WTC11 (cell line): ENCODE results near the gene YIPF2. TPM values are rescaled to one million over a fixed set of nuclear protein-coding genes. Genes with fewer than 3 reads are reported as not detected.

Experiments used
- ATAC-seq: fragments of 200-7000 bp; cut with Tn5 transposase; 2 replicates; pipeline ENCODE4 v1.10.0; 2021; ENCODE audit warnings: mild to moderate bottlenecking, moderate library complexity
- CTCF ChIA-PET: fragments of 300-600 bp; sonication (Branson Sonifier 250); formaldehyde crosslinking; loops from one replicate; lab custom pipeline; 2021; ENCODE audit warnings: antibody characterized with exemption; lab: Charles Lee
- POLR2A ChIA-PET: fragments of 350-600 bp; sonication (Branson Sonifier 250); formaldehyde crosslinking; loops from one replicate; lab custom pipeline; 2021; ENCODE audit warnings: antibody characterized with exemption; lab: Charles Lee
- DNase-seq: peaks from one replicate; pipeline ENCODE4 v3.0.0; 2021; ENCODE audit warnings: low spot score
- H3K27ac Mint-ChIP-seq: 2 replicates; pipeline ENCODE4 v1.8.0; 2021; ENCODE audit warnings: mixed read lengths
- H3K27me3 Mint-ChIP-seq: 2 replicates; pipeline ENCODE4 v1.8.0; 2021; ENCODE audit warnings: low read depth, mild to moderate bottlenecking, moderate library complexity, mixed read lengths
- H3K36me3 Mint-ChIP-seq: 2 replicates; pipeline ENCODE4 v1.8.0; 2021; ENCODE audit warnings: mixed read lengths
- H3K4me1 Mint-ChIP-seq: 2 replicates; pipeline ENCODE4 v1.8.0; 2022; ENCODE audit warnings: mixed read lengths
- H3K4me3 Mint-ChIP-seq: 2 replicates; pipeline ENCODE4 v1.8.0; 2021; ENCODE audit warnings: mild to moderate bottlenecking, moderate library complexity, mixed read lengths
- H3K9me3 Mint-ChIP-seq: 2 replicates; pipeline ENCODE4 v1.8.0; 2021; ENCODE audit warnings: mixed read lengths
- ELF4 ChIP-seq: sonication (generic); formaldehyde crosslinking; IDR thresholded peaks from 2 replicates; pipeline ENCODE4 v1.8.1; 2022; ENCODE audit warnings: low read depth, mild to moderate bottlenecking, moderate library complexity, missing genetic modification reagents
- ESRRA ChIP-seq: sonication (generic); formaldehyde crosslinking; IDR thresholded peaks from 2 replicates; pipeline ENCODE4 v1.8.1; 2022; ENCODE audit warnings: mild to moderate bottlenecking, missing genetic modification reagents, borderline replicate concordance
- GRHL2 ChIP-seq: fragments of 250-450 bp; sonication (Bioruptor Pico); IDR thresholded peaks from 2 replicates; pipeline ENCODE4 v1.8.0; 2022; ENCODE audit warnings: mild to moderate bottlenecking, moderate library complexity; ENCODE audit not compliant: insufficient replicate concordance, severe bottlenecking
- JUN ChIP-seq: sonication (generic); formaldehyde crosslinking; IDR thresholded peaks from 2 replicates; pipeline ENCODE4 v1.8.0; 2023; ENCODE audit warnings: mild to moderate bottlenecking, missing genetic modification reagents
- NFATC4 ChIP-seq: fragments of 250-450 bp; sonication (Bioruptor Pico); IDR thresholded peaks from 2 replicates; pipeline ENCODE4 v1.9.0; 2021; ENCODE audit warnings: mild to moderate bottlenecking
- NR3C1 ChIP-seq: sonication (generic); formaldehyde crosslinking; conservative IDR thresholded peaks from 2 replicates; pipeline ENCODE4 v1.8.1; 2023; ENCODE audit warnings: low read depth, mild to moderate bottlenecking, missing genetic modification reagents
- RELA ChIP-seq: sonication (generic); formaldehyde crosslinking; IDR thresholded peaks from 2 replicates; pipeline ENCODE4 v1.8.1; 2022; ENCODE audit warnings: missing genetic modification reagents, mild to moderate bottlenecking, borderline replicate concordance
- RORB ChIP-seq: fragments of 250-450 bp; sonication (Bioruptor Pico); IDR thresholded peaks from 2 replicates; pipeline ENCODE4 v1.9.0; 2021; ENCODE audit warnings: mild to moderate bottlenecking
- ZBTB21 ChIP-seq: sonication (generic); formaldehyde crosslinking; IDR thresholded peaks from 2 replicates; pipeline ENCODE4 v1.8.1; 2023; ENCODE audit warnings: mild to moderate bottlenecking, missing genetic modification reagents, borderline replicate concordance
- ZNF121 ChIP-seq: sonication (generic); formaldehyde crosslinking; IDR thresholded peaks from 2 replicates; pipeline ENCODE4 v1.8.0; 2023; ENCODE audit warnings: missing genetic modification reagents
- ZNF232 ChIP-seq: sonication (generic); formaldehyde crosslinking; IDR thresholded peaks from 2 replicates; pipeline ENCODE4 v1.8.0; 2022; ENCODE audit warnings: mild to moderate bottlenecking, missing genetic modification reagents
- ZNF263 ChIP-seq: sonication (generic); formaldehyde crosslinking; IDR thresholded peaks from 2 replicates; pipeline ENCODE4 v1.8.1; 2022; ENCODE audit warnings: low read depth, mild to moderate bottlenecking, moderate library complexity, missing genetic modification reagents
- ZNF396 ChIP-seq: fragments of 250-450 bp; sonication (Bioruptor Pico); IDR thresholded peaks from 2 replicates; pipeline ENCODE4 v1.8.0; 2021; ENCODE audit warnings: mild to moderate bottlenecking, moderate library complexity, borderline replicate concordance
- ZNF416 ChIP-seq: fragments of 250-450 bp; sonication (Bioruptor Pico); IDR thresholded peaks from 2 replicates; pipeline ENCODE4 v1.9.0; 2021; ENCODE audit warnings: mild to moderate bottlenecking, inconsistent platforms
- ZNF423 ChIP-seq: fragments of 250-450 bp; sonication (Bioruptor Pico); IDR thresholded peaks from 2 replicates; pipeline ENCODE4 v2.1.2; 2022; ENCODE audit warnings: mild to moderate bottlenecking, moderate library complexity
- total RNA-seq: library from RNA; stranded (reverse); gene quantifications from 3 replicates; pipeline ENCODE4 v1.2.3, GENCODE V29; 2021
- TF ChIP-seq, protein P1 (sequence below): sonication (generic); formaldehyde crosslinking; IDR thresholded peaks from 2 replicates; pipeline ENCODE4 v1.8.1; 2023; ENCODE audit warnings: mild to moderate bottlenecking, missing genetic modification reagents
- TF ChIP-seq, protein P2 (sequence below): sonication (generic); formaldehyde crosslinking; conservative IDR thresholded peaks from 2 replicates; pipeline ENCODE4 v1.8.1; 2022; ENCODE audit warnings: mild to moderate bottlenecking, missing genetic modification reagents
- TF ChIP-seq, protein P3 (sequence below): sonication (generic); formaldehyde crosslinking; IDR thresholded peaks from 2 replicates; pipeline ENCODE4 v1.8.0; 2023; ENCODE audit warnings: missing genetic modification reagents, mild to moderate bottlenecking, borderline replicate concordance
- TF ChIP-seq, protein P4 (sequence below): sonication (generic); formaldehyde crosslinking; IDR thresholded peaks from 2 replicates; pipeline ENCODE4 v1.8.1; 2023; ENCODE audit warnings: mild to moderate bottlenecking, missing genetic modification reagents, moderate library complexity
- TF ChIP-seq, protein P5 (sequence below): sonication (generic); formaldehyde crosslinking; IDR thresholded peaks from 2 replicates; pipeline ENCODE4 v1.8.1; 2022; ENCODE audit warnings: low read depth, mild to moderate bottlenecking, moderate library complexity, missing genetic modification reagents, borderline replicate concordance
- TF ChIP-seq, protein P6 (sequence below): sonication (generic); formaldehyde crosslinking; IDR thresholded peaks from 2 replicates; pipeline ENCODE4 v1.8.1; 2023; ENCODE audit warnings: mild to moderate bottlenecking, moderate library complexity, missing genetic modification reagents
- TF ChIP-seq, protein P7 (sequence below): sonication (generic); formaldehyde crosslinking; IDR thresholded peaks from 2 replicates; pipeline ENCODE4 v1.8.1; 2022; ENCODE audit warnings: low read depth, missing genetic modification reagents, borderline replicate concordance

The YIPF2 gene
- total RNA-seq, 1 experiment from 2014 or later = 65.5 TPM

DNA sequence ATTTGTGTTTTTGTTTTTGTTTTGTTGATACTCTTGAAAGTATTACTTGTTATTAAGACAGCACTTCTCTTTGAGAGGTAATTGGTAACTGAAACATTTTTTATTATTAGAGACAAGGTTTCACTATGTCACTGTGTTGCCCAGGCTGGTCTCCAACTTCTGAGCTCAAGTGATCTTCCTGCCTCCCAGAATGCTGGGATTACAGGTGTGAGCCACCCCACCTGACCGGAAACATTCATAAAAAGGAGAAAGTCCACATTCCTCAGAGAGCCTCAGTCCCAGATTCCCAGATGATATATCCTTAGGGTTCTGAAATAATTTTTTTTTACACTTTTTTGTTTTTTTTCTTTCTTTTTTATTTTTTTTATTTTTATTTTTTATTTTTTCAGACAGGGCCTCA is 54.4 kb downstream of the YIPF2 start (continued):
- no peak for TF ChIP-seq ELF4
- no peak for TF ChIP-seq RORB
- TF ChIP-seq NR3C1 (CRISPR knock-in tag) = no peak
- TF ChIP-seq ZNF232 (CRISPR knock-in tag) = no peak
- TF ChIP-seq, protein P1, sequence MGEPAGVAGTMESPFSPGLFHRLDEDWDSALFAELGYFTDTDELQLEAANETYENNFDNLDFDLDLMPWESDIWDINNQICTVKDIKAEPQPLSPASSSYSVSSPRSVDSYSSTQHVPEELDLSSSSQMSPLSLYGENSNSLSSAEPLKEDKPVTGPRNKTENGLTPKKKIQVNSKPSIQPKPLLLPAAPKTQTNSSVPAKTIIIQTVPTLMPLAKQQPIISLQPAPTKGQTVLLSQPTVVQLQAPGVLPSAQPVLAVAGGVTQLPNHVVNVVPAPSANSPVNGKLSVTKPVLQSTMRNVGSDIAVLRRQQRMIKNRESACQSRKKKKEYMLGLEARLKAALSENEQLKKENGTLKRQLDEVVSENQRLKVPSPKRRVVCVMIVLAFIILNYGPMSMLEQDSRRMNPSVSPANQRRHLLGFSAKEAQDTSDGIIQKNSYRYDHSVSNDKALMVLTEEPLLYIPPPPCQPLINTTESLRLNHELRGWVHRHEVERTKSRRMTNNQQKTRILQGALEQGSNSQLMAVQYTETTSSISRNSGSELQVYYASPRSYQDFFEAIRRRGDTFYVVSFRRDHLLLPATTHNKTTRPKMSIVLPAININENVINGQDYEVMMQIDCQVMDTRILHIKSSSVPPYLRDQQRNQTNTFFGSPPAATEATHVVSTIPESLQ = no peak
- TF ChIP-seq, protein P2, sequence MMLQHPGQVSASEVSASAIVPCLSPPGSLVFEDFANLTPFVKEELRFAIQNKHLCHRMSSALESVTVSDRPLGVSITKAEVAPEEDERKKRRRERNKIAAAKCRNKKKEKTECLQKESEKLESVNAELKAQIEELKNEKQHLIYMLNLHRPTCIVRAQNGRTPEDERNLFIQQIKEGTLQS = no peak
- TF ChIP-seq, protein P3, sequence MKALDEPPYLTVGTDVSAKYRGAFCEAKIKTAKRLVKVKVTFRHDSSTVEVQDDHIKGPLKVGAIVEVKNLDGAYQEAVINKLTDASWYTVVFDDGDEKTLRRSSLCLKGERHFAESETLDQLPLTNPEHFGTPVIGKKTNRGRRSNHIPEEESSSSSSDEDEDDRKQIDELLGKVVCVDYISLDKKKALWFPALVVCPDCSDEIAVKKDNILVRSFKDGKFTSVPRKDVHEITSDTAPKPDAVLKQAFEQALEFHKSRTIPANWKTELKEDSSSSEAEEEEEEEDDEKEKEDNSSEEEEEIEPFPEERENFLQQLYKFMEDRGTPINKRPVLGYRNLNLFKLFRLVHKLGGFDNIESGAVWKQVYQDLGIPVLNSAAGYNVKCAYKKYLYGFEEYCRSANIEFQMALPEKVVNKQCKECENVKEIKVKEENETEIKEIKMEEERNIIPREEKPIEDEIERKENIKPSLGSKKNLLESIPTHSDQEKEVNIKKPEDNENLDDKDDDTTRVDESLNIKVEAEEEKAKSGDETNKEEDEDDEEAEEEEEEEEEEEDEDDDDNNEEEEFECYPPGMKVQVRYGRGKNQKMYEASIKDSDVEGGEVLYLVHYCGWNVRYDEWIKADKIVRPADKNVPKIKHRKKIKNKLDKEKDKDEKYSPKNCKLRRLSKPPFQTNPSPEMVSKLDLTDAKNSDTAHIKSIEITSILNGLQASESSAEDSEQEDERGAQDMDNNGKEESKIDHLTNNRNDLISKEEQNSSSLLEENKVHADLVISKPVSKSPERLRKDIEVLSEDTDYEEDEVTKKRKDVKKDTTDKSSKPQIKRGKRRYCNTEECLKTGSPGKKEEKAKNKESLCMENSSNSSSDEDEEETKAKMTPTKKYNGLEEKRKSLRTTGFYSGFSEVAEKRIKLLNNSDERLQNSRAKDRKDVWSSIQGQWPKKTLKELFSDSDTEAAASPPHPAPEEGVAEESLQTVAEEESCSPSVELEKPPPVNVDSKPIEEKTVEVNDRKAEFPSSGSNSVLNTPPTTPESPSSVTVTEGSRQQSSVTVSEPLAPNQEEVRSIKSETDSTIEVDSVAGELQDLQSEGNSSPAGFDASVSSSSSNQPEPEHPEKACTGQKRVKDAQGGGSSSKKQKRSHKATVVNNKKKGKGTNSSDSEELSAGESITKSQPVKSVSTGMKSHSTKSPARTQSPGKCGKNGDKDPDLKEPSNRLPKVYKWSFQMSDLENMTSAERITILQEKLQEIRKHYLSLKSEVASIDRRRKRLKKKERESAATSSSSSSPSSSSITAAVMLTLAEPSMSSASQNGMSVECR (CRISPR knock-in tag) = no peak
- TF ChIP-seq, protein P4, sequence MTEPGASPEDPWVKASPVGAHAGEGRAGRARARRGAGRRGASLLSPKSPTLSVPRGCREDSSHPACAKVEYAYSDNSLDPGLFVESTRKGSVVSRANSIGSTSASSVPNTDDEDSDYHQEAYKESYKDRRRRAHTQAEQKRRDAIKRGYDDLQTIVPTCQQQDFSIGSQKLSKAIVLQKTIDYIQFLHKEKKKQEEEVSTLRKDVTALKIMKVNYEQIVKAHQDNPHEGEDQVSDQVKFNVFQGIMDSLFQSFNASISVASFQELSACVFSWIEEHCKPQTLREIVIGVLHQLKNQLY (CRISPR knock-in tag) = no peak
- TF ChIP-seq ZNF121 (CRISPR knock-in tag) = no peak
- TF ChIP-seq ZNF423 (CRISPR knock-in tag) = no peak

DNA sequence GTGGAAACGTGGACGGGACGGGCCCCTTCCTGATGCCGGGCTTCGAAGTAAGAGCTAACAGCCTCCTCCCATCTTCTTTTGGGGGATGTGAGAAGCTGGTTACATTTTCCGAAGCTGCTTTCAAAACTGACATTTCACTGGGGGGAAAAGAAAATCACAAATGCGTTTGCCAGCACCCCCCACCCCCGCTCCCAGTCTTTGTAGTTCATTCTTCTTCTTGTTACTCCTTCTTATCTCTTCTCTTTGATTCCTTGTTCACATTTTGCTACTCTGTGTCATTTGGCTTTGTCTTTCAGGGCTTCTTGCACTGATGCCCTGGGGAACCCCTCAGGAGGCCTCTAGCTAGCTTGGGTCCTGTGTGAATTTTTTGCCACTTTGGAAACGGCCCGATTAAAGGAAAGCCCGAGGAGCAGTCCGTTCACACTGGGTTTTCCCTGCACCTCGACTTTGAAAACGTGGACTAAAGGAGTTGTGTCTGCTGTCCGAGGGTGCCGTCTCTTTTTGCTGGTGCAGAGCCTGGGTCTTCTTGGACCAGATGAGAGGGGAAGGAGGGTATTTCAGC is 55.8 kb downstream of the YIPF2 start:
- Mint-ChIP-seq H3K27me3 (no peaks in the 10 kb centered on the region; the same call in 1 of the 2 replicates), H3K4me3 (peak overlapping the region; percentile 90), H3K9me3 (no peaks in the 10 kb centered on the region), H3K4me1 (peaks cover 23% of the 10 kb centered on the region), H3K27ac (peak overlapping the region; percentile 86), H3K36me3 (0 out of 2 replicates have a peak, but pooled peaks cover 7% of the 10 kb centered on the region)
- CTCF ChIA-PET = interaction anchor here (0.5 to 3.7 kb wide), 18 partner anchors 8 to 155 kb away, joined by 3 to 62 read pairs (median 9); partner anchors contain the start of genes DNM2 and TMED1
- POLR2A ChIA-PET = interaction anchor here (0.7 to 2.5 kb wide), 3 partner anchors 16 to 358 kb away, joined by 3 to 12 read pairs (median 3); no protein-coding TSS in a partner anchor
- ATAC-seq (no peak), DNase-seq (no peak)
- TF ChIP-seq, protein P5, sequence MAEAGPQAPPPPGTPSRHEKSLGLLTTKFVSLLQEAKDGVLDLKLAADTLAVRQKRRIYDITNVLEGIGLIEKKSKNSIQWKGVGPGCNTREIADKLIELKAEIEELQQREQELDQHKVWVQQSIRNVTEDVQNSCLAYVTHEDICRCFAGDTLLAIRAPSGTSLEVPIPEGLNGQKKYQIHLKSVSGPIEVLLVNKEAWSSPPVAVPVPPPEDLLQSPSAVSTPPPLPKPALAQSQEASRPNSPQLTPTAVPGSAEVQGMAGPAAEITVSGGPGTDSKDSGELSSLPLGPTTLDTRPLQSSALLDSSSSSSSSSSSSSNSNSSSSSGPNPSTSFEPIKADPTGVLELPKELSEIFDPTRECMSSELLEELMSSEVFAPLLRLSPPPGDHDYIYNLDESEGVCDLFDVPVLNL = no peak
- TF ChIP-seq RELA (no peak), GRHL2 (CRISPR knock-in tag) (no peak), ZNF263 (CRISPR knock-in tag) (no peak), ESRRA (no peak), ZNF121 (CRISPR knock-in tag) (no peak), NFATC4 (CRISPR knock-in tag) (no peak), ZNF396 (no peak), JUN (no peak), ZBTB21 (CRISPR knock-in tag) (no peak), ZNF232 (CRISPR knock-in tag) (no peak), ZNF416 (CRISPR knock-in tag) (no peak)
- TF ChIP-seq, protein P6, sequence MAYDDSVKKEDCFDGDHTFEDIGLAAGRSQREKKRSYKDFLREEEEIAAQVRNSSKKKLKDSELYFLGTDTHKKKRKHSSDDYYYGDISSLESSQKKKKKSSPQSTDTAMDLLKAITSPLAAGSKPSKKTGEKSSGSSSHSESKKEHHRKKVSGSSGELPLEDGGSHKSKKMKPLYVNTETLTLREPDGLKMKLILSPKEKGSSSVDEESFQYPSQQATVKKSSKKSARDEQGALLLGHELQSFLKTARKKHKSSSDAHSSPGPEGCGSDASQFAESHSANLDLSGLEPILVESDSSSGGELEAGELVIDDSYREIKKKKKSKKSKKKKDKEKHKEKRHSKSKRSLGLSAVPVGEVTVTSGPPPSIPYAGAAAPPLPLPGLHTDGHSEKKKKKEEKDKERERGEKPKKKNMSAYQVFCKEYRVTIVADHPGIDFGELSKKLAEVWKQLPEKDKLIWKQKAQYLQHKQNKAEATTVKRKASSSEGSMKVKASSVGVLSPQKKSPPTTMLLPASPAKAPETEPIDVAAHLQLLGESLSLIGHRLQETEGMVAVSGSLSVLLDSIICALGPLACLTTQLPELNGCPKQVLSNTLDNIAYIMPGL = no peak
- TF ChIP-seq, protein P7, sequence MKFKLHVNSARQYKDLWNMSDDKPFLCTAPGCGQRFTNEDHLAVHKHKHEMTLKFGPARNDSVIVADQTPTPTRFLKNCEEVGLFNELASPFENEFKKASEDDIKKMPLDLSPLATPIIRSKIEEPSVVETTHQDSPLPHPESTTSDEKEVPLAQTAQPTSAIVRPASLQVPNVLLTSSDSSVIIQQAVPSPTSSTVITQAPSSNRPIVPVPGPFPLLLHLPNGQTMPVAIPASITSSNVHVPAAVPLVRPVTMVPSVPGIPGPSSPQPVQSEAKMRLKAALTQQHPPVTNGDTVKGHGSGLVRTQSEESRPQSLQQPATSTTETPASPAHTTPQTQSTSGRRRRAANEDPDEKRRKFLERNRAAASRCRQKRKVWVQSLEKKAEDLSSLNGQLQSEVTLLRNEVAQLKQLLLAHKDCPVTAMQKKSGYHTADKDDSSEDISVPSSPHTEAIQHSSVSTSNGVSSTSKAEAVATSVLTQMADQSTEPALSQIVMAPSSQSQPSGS (CRISPR knock-in tag) = no peak
